Kidney (tissue), 14 donors: Measurements from ENCODE around the gene PEAK3. TPM values are rescaled to one million over a fixed set of nuclear protein-coding genes. Genes with fewer than 3 reads are reported as not detected.

Source experiments
- DNase-seq, 5 donors: peaks; one replicate each; pipeline ENCODE4 v3.0.0-alpha.2; 2013 to 2020
- FAIRE-seq: peaks from 2 replicates; lab custom pipeline; 2012; peaks lifted over from hg19 to GRCh38; lab: Jason Lieb, UNC
- H3K27ac ChIP-seq, 2 donors: one replicate each; pipeline ENCODE4 v1.7.0; 2013; ENCODE audit warnings: low read depth in 2 of 2, low read length in 2 of 2, inconsistent platforms in 1 of 2
- H3K27me3 ChIP-seq: one replicate; pipeline ENCODE4 v1.7.1; 2013; ENCODE audit warnings: low read length, inconsistent platforms; ENCODE audit not compliant: control insufficient read depth, insufficient read depth
- H3K36me3 ChIP-seq, 3 donors: one replicate each; pipeline versions ENCODE4 v1.7.0 to v1.7.1; 2013; ENCODE audit warnings: low read length in 3 of 3, control low read depth in 1 of 3, inconsistent platforms in 1 of 3; ENCODE audit not compliant: insufficient read depth in 3 of 3, control insufficient read depth in 2 of 3
- H3K4me1 ChIP-seq, 3 donors: one replicate each; pipeline versions ENCODE4 v1.7.0 to v1.7.1; 2013; ENCODE audit warnings: low read length in 3 of 3, inconsistent platforms in 1 of 3, low read depth in 1 of 3; ENCODE audit not compliant: control insufficient read depth in 2 of 3, insufficient read depth in 2 of 3
- H3K4me3 ChIP-seq, 3 donors: one replicate each; pipeline versions ENCODE4 v1.7.0 to v1.8.1; 2013; ENCODE audit warnings: low read length in 3 of 3, control low read depth in 1 of 3, inconsistent platforms in 1 of 3
- H3K9ac ChIP-seq, 3 donors: one replicate each; pipeline versions ENCODE4 v1.7.0 to v1.7.1; 2013; ENCODE audit warnings: low read length in 3 of 3, control low read depth in 1 of 3, inconsistent platforms in 1 of 3
- H3K9me3 ChIP-seq, 3 donors: one replicate each; pipeline versions ENCODE4 v1.7.0 to v1.7.1; 2013; ENCODE audit warnings: low read length in 3 of 3, control low read depth in 1 of 3, inconsistent platforms in 1 of 3; ENCODE audit not compliant: control insufficient read depth in 2 of 3, insufficient read depth in 1 of 3
- CTCF ChIP-seq: IDR thresholded peaks from 3 replicates; pipeline ENCODE4 v1.5.1; 2012; ENCODE audit warnings: mild to moderate bottlenecking, moderate library complexity, borderline replicate concordance; ENCODE audit not compliant: insufficient read depth; ENCODE audit errors: extremely low read depth
- intact Hi-C: fragments of 100-400 bp; cut with DNase I; formaldehyde crosslinking; loops from one replicate; pipeline ENCODE4 v1.11.1; 2022
- polyA plus RNA-seq: library from polyadenylated mRNA; stranded (reverse); fragments of 350-450 nt; fragmentation: Illumina TruSeq; extraction: RNeasy Lipid Tissue Mini Kit (QIAGEN cat#74804); gene quantifications from one replicate; pipeline ENCODE4 v1.2.3, GENCODE V29; 2014; ENCODE audit warnings: low read depth, low replicate concordance; ENCODE audit not compliant: insufficient read depth
- total RNA-seq: library from RNA; stranded (reverse); fragmentation: NEBNext Ultra II Directional; extraction: Animal tissue kit (Norgen Biotek cat#: 25700); gene quantifications from one replicate; pipeline ENCODE4 v1.2.1, GENCODE V29; 2021
- donor health status: control.
- donor health status: control.
- donor health status: control.
- donor health status: control.
- donor health status: control.
- donor health status: DM: yes; HTN: yes; CAD: no.
- donor health status: Normal renal cell carcinoma (clear cell type).

PEAK3 gene
- total and polyA plus RNA-seq, 2 donors from 2014 or later = 2.1 TPM; not detected in 1

- H3K4me1 ChIP-seq = peaks cover 0 to 24% (median 4%) of the 10 kb centered on the region in 3 donors
- peak overlapping the region; percentile 18 to 93 (median 52) for H3K9ac ChIP-seq
- peak; percentile 68 to 97 (median 87) for DNase-seq
Observed at GRCh38 chr19:2270423-2271233, 11.3 kb downstream of the PEAK3 start.

GRCh38 chr19:2270157-2270422 is 11.9 kb downstream of the PEAK3 start:
- Histone ChIP-seq H3K4me3 (peak overlapping the region; percentile 78 to 90 (median 85)), H3K9ac (peak overlapping the region; percentile 42 to 93 (median 45)), H3K9me3 (no peaks in the 10 kb centered on the region), H3K27ac (peak overlapping the region; percentile 98), H3K27me3 (no peaks in the 10 kb centered on the region), H3K36me3 (peaks cover 0 to 14% (median 0%) of the 10 kb centered on the region in 3 donors), H3K4me1 (peaks cover 0 to 24% (median 4%) of the 10 kb centered on the region in 3 donors)
- intact Hi-C loops = no loop called here
- FAIRE-seq = no peak
- no peak for TF ChIP-seq CTCF
- DNase-seq = peak in 1 of 5 donors; percentile 90

More at GRCh38 chr19:2270423-2271233, 11.3 kb downstream of the PEAK3 start:
- peaks cover 0 to 14% (median 0%) of the 10 kb centered on the region in 3 donors for H3K36me3 ChIP-seq
- peak overlapping the region; percentile 98 for H3K27ac ChIP-seq
- FAIRE-seq = no peak
- TF ChIP-seq CTCF = no peak
- no peaks in the 10 kb centered on the region for H3K9me3 ChIP-seq
- intact Hi-C loops = no loop called here
- H3K4me3 ChIP-seq = peak overlapping the region; percentile 78 to 90 (median 85)
- H3K27me3 ChIP-seq = no peaks in the 10 kb centered on the region

GRCh38 chr19:2269244-2270156 is 12.5 kb downstream of the PEAK3 start:
- H3K4me1 ChIP-seq = peaks cover 0 to 24% (median 4%) of the 10 kb centered on the region in 3 donors
- peak; percentile 13 for TF ChIP-seq CTCF
- no peak for FAIRE-seq
- H3K27me3 ChIP-seq = no peaks in the 10 kb centered on the region
- H3K9me3 ChIP-seq = no peaks in the 10 kb centered on the region
- peaks cover 0 to 14% (median 0%) of the 10 kb centered on the region in 3 donors for H3K36me3 ChIP-seq
- peak overlapping the region; percentile 78 to 90 (median 85) for H3K4me3 ChIP-seq
- H3K27ac ChIP-seq = peak overlapping the region; percentile 98
- peak overlapping the region; percentile 45 to 93 (median 76) for H3K9ac ChIP-seq
- DNase-seq = peak; percentile 97 to 99 (median 99)
- intact Hi-C loops = no loop called here
